Measurements from ENCODE around the gene PRKAG3.

DNA sequence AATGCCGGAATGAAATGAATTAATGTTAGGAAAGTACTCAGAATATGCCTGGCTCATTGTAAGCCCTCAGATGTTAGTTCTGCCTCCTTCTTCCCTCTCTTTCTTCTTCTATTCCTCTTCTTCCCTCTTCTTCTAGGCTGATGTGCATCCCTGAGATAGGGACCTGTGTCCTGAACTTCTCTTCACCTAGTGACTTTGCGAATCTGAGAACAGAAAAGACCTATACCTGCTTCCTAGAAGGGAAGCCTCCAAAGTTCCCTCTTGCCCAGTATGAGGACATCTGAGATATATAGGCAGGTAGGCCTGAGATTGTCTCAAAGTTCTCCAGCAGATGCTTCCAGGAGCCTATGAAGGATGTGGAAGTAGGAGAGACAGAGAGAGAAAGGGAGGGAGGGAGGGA is 57.7 kb downstream of the PRKAG3 start:
- no peak for TF ChIP-seq CTCF (conservative IDR thresholded peaks at IDR 0.05; ENCODE audit: low read depth, low read length)
- no peak for TF ChIP-seq EZH2 (IDR thresholded peaks at IDR 0.05; ENCODE audit: borderline replicate concordance, low read depth, low read length, poor library complexity, severe bottlenecking)
